Measurements from ENCODE around the gene STK32B.
"Not testable (repeated sequence)": the region's sequence is repeated elsewhere in the genome, so short reads cannot be mapped to it uniquely, and the experiment has no call there.

STK32B gene

GRCh38 chr4:5277079-5277478, 225.8 kb downstream of the STK32B start:
- no peak for DNase-seq

DNA sequence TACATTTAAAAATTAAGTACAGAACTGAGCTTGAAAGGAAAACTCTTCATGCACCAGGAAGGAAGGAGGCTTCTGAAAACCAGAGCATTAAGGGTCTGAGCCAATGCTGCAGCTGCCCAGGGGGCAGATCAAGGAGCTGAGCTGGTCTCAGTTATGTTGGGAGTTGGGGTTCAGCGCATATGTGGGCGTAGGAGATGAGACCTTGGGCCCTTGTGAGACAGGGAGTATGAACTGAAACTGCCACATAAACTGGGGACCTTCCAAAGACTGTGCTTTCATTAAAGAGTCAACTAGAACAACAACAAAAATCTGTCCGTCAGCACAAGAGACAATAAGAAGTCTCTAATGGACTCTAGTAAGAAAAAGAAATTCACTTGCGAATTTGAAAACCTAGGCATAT, 226.9 kb downstream of the STK32B start:
- DNase-seq: no peak

DNA sequence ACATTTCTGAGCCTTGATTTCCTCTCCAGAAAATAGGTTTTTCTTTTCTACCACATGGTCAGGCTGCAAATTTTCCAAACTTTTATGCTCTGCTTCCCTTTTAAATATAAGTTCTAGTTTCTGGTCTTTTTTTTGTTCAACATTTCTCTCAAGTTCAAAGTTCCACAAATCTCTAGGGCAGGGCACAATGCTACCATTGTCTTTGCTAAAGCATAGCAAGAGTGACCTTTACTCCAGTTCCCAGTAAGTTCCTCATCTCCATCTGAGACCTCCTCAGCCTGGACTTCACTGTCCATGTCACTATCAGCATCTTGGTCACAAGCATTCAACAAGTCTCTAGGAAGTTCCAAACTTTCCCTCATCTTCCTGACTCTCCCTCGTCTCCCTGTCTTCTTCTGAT, 228.8 kb downstream of the STK32B start:
- DNase-seq: not testable (repeated sequence)

GRCh38 chr4:5280828-5281227, 229.5 kb downstream of the STK32B start:
- no peak for DNase-seq

DNA sequence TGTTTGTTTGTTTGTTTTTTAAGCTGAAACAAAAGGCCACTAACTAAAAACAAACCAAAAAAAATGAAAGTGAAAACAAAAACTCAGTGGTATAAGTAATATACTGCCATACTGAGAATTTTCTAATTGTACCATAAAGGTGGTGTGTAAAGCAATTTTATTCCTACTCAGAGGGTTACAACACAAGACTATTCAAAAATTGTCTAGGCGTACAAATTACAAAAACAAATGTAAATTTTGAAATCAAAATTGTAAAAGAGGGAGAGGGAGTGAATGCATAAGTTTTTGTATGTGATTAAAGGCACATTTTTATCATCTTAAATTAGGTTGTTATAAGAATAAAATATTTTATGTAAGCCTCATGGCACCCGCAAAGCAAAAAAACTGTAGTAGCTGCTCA, 232.6 kb downstream of the STK32B start:
- no peak for DNase-seq

DNA sequence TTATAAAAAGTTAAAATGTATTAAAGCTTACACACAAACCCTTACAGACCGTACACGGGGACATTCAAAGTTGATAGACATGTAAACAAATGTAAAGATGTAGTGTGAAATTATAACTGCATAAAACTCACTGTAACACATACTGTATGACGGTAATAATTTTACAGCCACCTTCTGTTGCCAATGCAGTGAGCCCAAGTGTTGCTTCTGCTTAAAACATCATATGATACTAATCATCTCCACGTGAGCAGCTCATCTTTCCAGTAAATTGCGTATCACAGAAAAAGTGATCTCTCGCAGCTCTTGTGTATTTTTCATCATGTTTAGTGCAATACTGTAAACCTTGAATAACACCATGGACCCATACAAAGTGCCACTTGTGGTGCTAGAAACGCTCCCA, 233.2 kb downstream of the STK32B start:
- DNase-seq: no peak

- DNase-seq: no peak
Measured at GRCh38 chr4:5292101-5292500, 240.8 kb downstream of the STK32B start.

DNA sequence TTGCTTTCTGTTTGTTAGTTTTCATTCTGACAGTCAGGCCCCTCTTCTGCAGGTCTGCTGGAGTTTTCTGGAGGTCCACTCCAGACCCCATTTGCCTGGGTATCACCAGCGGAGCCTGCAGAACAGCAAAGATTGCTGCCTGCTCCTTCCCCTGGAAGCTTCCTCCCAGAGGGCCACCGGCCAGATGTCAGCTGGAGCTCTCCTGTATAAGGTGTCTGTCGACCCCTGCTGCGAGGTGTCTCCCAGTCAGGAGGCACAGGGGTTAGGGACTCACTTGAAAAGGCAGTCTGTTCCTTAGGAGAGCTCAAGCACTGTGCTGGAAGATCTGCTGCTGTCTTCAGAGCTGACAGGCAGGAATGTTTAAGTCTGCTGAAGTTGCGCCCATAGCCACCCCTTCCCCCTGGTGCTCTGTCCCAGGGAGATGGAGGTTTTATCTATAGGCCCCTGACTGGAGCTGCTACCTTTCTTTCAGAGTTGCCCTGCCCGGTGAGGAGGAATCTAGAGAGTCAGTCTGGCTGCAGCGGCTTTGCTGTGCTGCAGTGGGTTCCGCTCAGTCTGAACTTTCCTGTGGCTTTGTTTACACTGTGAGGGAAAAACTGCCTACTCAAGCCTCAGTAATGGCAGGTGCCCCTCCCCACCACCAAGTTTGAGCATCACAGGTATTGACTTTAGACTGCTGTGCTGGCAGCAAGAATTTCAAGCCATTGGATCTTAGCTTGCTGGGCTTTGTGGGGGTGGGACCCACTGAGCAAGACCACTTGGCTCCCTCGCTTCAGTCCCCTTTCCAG, 246.9 kb downstream of the STK32B start:
- not testable (repeated sequence) for DNase-seq

GRCh38 chr4:5300283-5300682, 249.0 kb downstream of the STK32B start:
- no peak for DNase-seq

- no peak for DNase-seq
Measured at GRCh38 chr4:5307928-5308327, 256.6 kb downstream of the STK32B start.

DNA sequence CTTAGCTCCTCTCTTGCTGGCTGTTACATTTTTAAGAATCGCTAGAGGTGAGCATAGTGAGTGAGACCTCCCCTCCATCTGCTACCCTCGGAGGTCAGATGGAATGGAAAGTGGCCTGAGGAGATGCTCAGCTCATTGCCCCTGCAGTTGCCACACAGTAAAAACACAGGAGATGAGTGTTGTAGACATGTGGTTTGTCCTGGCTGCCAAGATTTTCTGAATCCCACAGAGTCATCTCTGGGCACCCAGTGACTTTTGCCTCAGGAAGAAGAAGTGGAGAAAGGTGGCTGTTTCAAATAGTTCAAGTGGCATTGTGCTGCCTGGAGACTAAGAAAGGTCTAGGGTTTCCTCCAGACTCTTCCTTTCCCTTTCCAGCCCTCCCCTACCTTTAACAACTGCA, 271.0 kb downstream of the STK32B start:
- no peak for DNase-seq

DNA sequence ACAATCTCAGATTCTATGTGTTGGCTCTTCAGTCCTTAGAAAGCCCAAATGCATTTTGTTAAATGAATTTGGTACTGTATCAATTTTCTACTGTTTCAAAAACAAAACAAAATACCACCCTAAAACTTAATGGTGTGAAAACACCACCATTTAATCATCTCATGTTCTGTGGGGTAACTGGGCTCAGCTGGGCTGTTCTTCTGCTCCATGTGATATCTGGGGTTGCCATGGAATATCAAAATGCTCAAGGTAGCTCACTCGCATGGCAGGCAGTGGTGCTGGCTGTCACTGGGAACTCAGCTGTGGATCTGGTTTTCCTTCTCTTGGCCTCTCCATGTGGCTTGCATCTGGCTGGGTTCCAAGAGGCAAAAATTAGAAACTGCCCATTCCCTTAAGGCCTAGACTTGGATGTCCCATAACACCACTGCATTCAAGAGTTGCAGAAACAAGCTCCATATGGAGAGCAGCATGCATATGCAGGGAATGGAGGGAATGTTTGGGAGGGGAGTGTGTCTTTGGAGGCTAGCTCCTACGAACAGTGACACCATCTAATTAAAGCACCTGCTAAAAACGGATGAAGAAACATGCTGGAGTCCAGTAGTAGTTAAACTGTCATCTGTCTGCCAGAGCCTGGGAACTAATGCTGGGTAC, 279.2 kb downstream of the STK32B start:
- DNase-seq: no peak

DNA sequence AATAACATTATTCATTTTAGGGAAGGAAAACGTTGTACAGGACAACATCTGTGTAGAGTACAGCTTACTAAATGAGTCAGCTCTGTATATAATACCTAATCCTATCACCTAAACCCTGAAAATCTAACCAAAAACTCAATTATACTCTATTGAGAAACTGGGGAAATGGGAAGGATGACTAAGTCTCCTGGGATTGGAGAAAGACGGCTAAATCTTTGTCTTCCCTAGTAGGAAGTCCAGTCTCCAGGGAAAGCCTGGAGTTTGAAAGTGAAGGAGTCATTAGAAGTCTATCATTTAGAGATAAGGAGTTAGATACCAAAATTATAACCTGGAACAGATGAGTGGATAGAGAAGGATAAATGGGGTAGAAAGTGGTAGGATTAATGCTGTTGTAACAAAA, 286.5 kb downstream of the STK32B start:
- DNase-seq: no peak

DNA sequence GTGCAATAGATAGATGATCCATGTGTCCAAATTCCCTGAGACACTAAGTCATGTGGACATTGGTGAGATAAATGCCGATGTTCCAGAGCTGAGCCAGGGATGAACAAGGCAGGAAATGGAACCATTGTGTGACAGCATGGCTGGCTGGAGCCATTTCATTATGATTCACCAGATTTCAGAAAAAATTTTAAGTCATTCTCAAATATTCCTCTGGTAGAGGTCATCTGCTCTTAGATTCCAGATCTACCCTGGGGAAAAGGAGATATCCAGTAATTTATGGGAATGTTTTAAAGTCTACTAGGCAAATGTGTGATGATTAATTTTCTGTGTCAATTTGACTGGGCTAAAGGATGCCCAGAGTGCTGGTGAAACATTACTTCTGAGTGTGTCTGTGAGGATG, 287.3 kb downstream of the STK32B start:
- no peak for DNase-seq

GRCh38 chr4:5340991-5341451, 289.7 kb downstream of the STK32B start:
- DNase-seq: no peak

DNA sequence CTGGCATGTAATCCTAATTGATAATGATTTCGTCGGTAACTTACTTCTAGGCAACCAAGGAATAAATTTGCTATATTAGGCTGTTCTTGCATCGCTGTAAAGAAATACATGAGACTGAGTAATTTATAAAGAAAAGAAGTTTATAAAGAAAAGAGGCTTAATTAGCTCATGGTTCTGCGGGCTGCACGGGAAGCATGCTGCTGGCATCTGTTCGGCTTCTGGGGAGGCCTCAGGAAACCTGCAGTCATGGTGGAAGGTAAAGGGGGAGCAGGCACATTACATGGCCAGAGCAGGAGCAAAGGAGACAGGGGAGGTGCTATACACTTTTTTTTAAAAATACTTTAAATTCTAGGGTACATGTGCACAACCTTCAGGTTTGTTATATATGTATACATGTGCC, 290.2 kb downstream of the STK32B start:
- DNase-seq: no peak

DNA sequence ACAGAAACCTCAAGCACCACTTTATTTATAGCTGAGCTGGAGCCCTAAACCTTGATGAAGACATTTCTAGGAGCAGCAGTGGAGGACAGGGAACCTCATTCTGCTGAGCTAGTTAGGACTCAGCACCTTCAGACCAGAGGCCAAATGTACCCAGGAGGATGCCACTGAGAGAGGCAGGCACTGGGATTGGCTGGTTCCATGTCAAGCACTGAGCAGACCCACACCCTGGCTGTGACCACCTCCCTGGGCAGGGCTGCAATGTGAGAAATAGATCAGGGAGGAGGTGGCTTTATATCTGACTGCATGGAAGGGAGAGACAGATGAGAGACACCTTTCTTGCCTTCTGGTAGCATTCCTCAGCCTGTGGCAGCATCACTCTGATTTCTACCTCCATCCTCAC, 304.6 kb downstream of the STK32B start:
- DNase-seq: no peak

DNA sequence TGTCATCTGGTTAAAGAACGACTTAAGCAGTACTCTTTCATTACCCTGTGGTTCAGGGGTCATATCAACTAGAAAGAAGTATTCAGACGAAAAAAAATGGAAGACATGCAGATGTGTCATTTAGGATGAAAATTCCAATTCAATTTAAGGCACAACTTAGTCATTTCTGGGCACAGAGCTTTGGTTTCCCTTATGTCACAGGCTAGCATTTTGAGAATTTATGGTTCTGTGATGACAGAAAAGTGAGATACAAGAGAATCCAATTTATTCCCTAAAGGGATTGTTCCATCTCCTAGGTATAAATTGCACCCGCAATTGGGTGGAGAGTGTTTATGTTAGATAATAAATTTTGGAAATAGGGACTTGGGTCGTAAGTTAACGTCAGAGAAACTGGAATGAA, 306.6 kb downstream of the STK32B start:
- no peak for DNase-seq

GRCh38 chr4:5361968-5362367, 310.7 kb downstream of the STK32B start:
- no peak for DNase-seq

GRCh38 chr4:5364406-5364805, 313.1 kb downstream of the STK32B start:
- DNase-seq: no peak

- no peak for DNase-seq
Measured at GRCh38 chr4:5365071-5366008, 314.1 kb downstream of the STK32B start.

DNA sequence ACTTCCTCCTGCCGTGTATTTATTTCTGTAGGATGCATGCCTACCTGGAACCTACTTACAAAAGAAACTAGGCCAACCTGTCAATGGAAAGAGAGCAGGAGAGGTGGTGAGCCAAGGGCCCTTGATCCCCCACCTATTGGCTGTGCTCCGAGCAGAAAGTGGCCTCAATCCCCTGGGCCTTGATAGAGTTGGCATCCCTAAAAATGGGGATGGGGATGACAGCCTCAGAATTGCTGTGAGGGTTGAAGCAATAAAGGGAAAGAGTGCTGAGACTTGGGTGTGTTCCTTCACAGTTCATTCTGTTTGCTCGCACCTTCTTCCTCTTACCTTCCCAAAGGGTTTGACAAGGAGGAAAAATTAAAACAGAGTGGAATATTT, 314.7 kb downstream of the STK32B start:
- no peak for DNase-seq

- DNase-seq: no peak
Measured at GRCh38 chr4:5366421-5366820, 315.1 kb downstream of the STK32B start.
